ENCODE measurements around the gene PLEKHO2. TPM values are rescaled to one million over a fixed set of nuclear protein-coding genes. Genes with fewer than 3 reads are reported as not detected.

PLEKHO2 gene
- total RNA-seq, 2 experiments from 2014 or later: 12.0 to 24.5 TPM

DNA sequence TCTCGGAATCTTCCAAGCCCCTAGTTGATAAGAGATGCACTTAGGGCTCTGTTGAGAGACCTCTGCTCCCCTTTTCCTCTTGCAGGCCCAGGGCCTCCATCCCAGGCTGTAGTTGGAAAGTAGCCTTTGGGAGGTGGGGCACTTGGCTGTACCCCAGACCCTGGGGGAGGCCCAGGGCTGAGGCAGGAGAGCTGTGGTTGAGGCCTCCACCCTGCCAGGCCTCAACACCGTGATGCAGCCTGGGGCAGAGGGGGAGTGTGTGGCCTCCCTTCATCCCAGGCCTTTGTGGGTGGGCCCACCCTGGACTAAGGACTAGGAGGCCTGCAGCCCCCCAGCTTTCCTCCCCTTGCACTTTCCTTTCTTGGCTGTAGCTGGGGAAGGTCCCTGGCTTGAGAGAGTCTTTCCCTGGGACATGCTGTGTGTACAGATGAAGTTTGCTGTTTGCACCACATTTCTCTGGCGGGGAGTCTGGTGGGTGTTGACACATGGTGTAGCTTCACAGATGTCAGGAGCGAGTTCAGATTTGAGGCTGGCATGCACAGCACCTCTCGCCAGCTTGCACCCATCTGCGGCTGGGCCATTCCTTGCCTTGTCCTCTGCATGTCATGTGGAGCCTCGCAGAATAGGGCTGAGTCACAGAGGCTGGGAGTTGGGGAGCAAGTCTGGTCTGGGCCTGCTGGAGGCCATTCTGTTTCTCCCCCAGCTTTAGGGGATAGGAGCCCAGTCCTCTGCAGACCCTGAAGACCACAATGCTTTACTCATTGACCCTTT lies 13.7 kb downstream of the PLEKHO2 start:
- CTCF ChIA-PET (ENCODE audit: unreplicated experiment): no interaction called here
- H3K4me1 ChIP-seq (ENCODE audit: insufficient read depth, low read length, poor library complexity, severe bottlenecking): peaks cover 19% of the 10 kb centered on the region
- no peaks in the 10 kb centered on the region for H3K9me3 ChIP-seq (ENCODE audit: low read length)
- no peaks in the 10 kb centered on the region for H3K9me2 ChIP-seq (ENCODE audit: insufficient read depth, low read length)
- TF ChIP-seq, protein P1, sequence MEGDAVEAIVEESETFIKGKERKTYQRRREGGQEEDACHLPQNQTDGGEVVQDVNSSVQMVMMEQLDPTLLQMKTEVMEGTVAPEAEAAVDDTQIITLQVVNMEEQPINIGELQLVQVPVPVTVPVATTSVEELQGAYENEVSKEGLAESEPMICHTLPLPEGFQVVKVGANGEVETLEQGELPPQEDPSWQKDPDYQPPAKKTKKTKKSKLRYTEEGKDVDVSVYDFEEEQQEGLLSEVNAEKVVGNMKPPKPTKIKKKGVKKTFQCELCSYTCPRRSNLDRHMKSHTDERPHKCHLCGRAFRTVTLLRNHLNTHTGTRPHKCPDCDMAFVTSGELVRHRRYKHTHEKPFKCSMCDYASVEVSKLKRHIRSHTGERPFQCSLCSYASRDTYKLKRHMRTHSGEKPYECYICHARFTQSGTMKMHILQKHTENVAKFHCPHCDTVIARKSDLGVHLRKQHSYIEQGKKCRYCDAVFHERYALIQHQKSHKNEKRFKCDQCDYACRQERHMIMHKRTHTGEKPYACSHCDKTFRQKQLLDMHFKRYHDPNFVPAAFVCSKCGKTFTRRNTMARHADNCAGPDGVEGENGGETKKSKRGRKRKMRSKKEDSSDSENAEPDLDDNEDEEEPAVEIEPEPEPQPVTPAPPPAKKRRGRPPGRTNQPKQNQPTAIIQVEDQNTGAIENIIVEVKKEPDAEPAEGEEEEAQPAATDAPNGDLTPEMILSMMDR (conservative IDR thresholded peaks at IDR 0.05; ENCODE audit: low read length): no peak
- TF ChIP-seq EZH2phosphoT487 (IDR thresholded peaks at IDR 0.05; ENCODE audit: borderline replicate concordance, low read depth, low read length): no peak
- intact Hi-C loops (cut with micrococcal nuclease; ENCODE audit: unreplicated experiment): no loop called here
- no peak overlapping the region for H3K4me2 ChIP-seq (ENCODE audit: low read length)
- no peak overlapping the region for H3K27ac ChIP-seq (ENCODE audit: low read depth, low read length, poor library complexity, severe bottlenecking)
- POLR2A ChIA-PET: no interaction called here
- no peak overlapping the region for H3K4me3 ChIP-seq (ENCODE audit: low read depth, low read length, poor library complexity, severe bottlenecking)
- H3K79me2 ChIP-seq (ENCODE audit: insufficient read depth, low read depth, low read length): no peaks in the 10 kb centered on the region
- no peak overlapping the region for H2AFZ ChIP-seq (ENCODE audit: low read length)
- no TSS peak for BruUV-seq (replicated peaks)
- H4K20me1 ChIP-seq (ENCODE audit: insufficient read depth, low read length): no peaks in the 10 kb centered on the region
- H3K36me3 ChIP-seq (ENCODE audit: insufficient read depth, low read length): peaks cover 79% of the 10 kb centered on the region
- DNase-seq (ENCODE audit: low spot score): no peak

DNA sequence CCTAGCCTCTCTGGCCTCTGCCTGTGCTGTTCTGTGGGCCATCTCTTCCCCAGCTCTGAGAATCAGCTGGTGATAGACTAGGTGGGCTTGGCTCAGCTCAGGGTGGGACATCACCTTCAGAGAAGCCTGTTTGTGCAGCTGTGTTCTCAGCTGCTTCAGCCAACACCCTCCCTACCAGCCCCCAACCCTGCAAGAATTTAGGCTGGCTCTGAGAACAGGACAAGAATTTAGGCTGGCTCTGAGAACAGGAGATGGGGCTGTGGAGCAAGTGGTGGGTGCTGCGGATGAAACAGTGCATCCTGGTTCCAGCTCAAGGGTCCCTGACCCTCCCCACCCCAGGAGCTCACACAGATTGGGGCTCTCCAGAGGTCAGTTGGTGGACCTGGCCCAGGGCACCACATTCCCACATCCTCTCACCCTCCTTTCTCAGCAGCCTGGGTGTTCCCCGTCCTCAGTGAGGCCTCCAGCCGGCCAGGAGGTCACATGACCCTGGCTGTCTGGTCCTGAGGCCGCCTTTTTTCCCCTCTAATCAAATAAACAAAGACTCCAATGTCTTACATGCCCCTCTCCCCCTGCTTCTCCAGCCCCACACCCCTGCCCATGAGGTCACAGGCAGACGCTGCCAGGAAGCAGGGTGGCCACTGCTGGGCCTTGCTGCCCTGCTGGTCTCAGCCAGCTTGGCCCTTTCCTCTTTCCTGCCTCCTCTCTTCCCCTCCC lies 14.9 kb downstream of the PLEKHO2 start:
- Histone ChIP-seq H4K20me1 (ENCODE audit: insufficient read depth, low read length) (no peaks in the 10 kb centered on the region), H3K79me2 (ENCODE audit: insufficient read depth, low read depth, low read length) (no peaks in the 10 kb centered on the region), H3K9me3 (ENCODE audit: low read length) (no peaks in the 10 kb centered on the region), H3K4me1 (ENCODE audit: insufficient read depth, low read length, poor library complexity, severe bottlenecking) (peaks cover 19% of the 10 kb centered on the region), H3K4me2 (ENCODE audit: low read length) (no peak overlapping the region), H3K27ac (ENCODE audit: low read depth, low read length, poor library complexity, severe bottlenecking) (no peak overlapping the region), H3K4me3 (ENCODE audit: low read depth, low read length, poor library complexity, severe bottlenecking) (no peak overlapping the region), H3K36me3 (ENCODE audit: insufficient read depth, low read length) (peaks cover 79% of the 10 kb centered on the region), H3K9me2 (ENCODE audit: insufficient read depth, low read length) (no peaks in the 10 kb centered on the region), H2AFZ (ENCODE audit: low read length) (no peak overlapping the region)
- no peak for DNase-seq (ENCODE audit: low spot score)
- no peak for TF ChIP-seq EZH2phosphoT487 (IDR thresholded peaks at IDR 0.05; ENCODE audit: borderline replicate concordance, low read depth, low read length)
- TF ChIP-seq, protein P1 (conservative IDR thresholded peaks at IDR 0.05; ENCODE audit: low read length): no peak
- ChIA-PET POLR2A (no interaction called here), CTCF (ENCODE audit: unreplicated experiment) (no interaction called here)
- intact Hi-C loops (cut with micrococcal nuclease; ENCODE audit: unreplicated experiment): no loop called here
- no TSS peak for BruUV-seq (replicated peaks)

DNA sequence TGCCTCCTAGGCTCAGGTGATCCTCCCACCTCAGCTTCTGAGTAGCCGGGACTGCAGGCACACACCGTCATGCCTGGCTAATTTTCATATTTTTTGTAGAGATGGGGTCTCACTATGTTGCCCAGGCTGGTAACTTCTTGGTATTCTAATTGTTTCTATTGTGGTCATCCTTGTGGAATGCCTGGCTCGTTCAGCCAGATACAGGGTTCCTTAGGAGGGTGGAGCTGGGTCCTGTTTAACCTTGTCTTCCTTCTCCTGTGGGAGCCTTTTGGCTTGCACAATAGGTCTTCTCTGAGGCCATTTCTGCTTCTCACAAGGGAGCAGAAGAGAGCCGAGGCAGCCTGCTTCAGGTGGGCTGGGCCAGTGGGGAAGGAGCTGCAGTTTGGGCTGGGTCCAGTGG lies 15.7 kb downstream of the PLEKHO2 start:
- Histone ChIP-seq H2AFZ (ENCODE audit: low read length) (no peak overlapping the region), H3K9me3 (ENCODE audit: low read length) (no peaks in the 10 kb centered on the region), H3K36me3 (ENCODE audit: insufficient read depth, low read length) (peaks cover 80% of the 10 kb centered on the region), H3K79me2 (ENCODE audit: insufficient read depth, low read depth, low read length) (no peaks in the 10 kb centered on the region), H3K9me2 (ENCODE audit: insufficient read depth, low read length) (no peaks in the 10 kb centered on the region), H3K4me1 (ENCODE audit: insufficient read depth, low read length, poor library complexity, severe bottlenecking) (peaks cover 19% of the 10 kb centered on the region), H4K20me1 (ENCODE audit: insufficient read depth, low read length) (no peaks in the 10 kb centered on the region), H3K27ac (ENCODE audit: low read depth, low read length, poor library complexity, severe bottlenecking) (no peak overlapping the region), H3K4me3 (ENCODE audit: low read depth, low read length, poor library complexity, severe bottlenecking) (no peak overlapping the region), H3K4me2 (ENCODE audit: low read length) (no peak overlapping the region)
- no peak for DNase-seq (ENCODE audit: low spot score)
- BruUV-seq (replicated peaks): no TSS peak
- ChIA-PET CTCF (ENCODE audit: unreplicated experiment) (no interaction called here), POLR2A (interaction anchor here (0.6 kb wide), 1 partner anchor 601 kb away, joined by 3 read pairs; no protein-coding TSS in a partner anchor)
- no peak for TF ChIP-seq EZH2phosphoT487 (IDR thresholded peaks at IDR 0.05; ENCODE audit: borderline replicate concordance, low read depth, low read length)
- TF ChIP-seq, protein P1 (conservative IDR thresholded peaks at IDR 0.05; ENCODE audit: low read length): no peak
- intact Hi-C loops (cut with micrococcal nuclease; ENCODE audit: unreplicated experiment): no loop called here
